Activated naive CD8-positive, alpha-beta T cell treated with anti-CD3 and anti-CD28 coated beads for 36 hours (primary cell): ENCODE results near the gene MPP4. TPM values are rescaled to one million over a fixed set of nuclear protein-coding genes. Genes with fewer than 3 reads are reported as not detected.
A peak's percentile ranks its signal among the peaks of the same experiment; 100 is the strongest.
"Not testable (repeated sequence)": the region's sequence is repeated elsewhere in the genome, so short reads cannot be mapped to it uniquely, and the experiment has no call there.

Experiments used
- DNase-seq: peaks from one replicate; pipeline ENCODE4 v3.0.0; 2021
- H3K27ac Mint-ChIP-seq: one replicate; pipeline ENCODE4 v1.8.0; 2022; ENCODE audit warnings: mild to moderate bottlenecking, moderate library complexity, mixed read lengths
- H3K27me3 Mint-ChIP-seq: one replicate; pipeline ENCODE4 v1.8.0; 2022; ENCODE audit warnings: mild to moderate bottlenecking, mixed read lengths
- H3K36me3 Mint-ChIP-seq: one replicate; pipeline ENCODE4 v1.8.0; 2021; ENCODE audit warnings: mild to moderate bottlenecking, mixed read lengths
- H3K4me1 Mint-ChIP-seq: one replicate; pipeline ENCODE4 v1.8.0; 2021; ENCODE audit warnings: mixed read lengths
- H3K4me3 Mint-ChIP-seq: one replicate; pipeline ENCODE4 v1.8.0; 2022; ENCODE audit warnings: mild to moderate bottlenecking, moderate library complexity, mixed read lengths
- H3K9me3 Mint-ChIP-seq: one replicate; pipeline ENCODE4 v1.8.0; 2022; ENCODE audit warnings: mixed read lengths
- total RNA-seq, 2 experiments: library from RNA; stranded (reverse); gene quantifications; one replicate each; pipeline ENCODE4 v1.2.3, GENCODE V29; 2021

The MPP4 gene
- total RNA-seq, 2 experiments from 2014 or later, result not detected

GRCh38 chr2:201696151-201696659 is 2.2 kb downstream of the MPP4 start:
- no peak for DNase-seq
- Mint-ChIP-seq H3K9me3 (no peaks in the 10 kb centered on the region), H3K36me3 (peaks cover 5% of the 10 kb centered on the region), H3K4me3 (no peak overlapping the region), H3K27ac (no peak overlapping the region), H3K4me1 (no peaks in the 10 kb centered on the region), H3K27me3 (peaks cover 4% of the 10 kb centered on the region)

- H3K4me3 Mint-ChIP-seq, result no peak overlapping the region
- no peak overlapping the region for H3K27ac Mint-ChIP-seq
- peaks cover 4% of the 10 kb centered on the region for H3K27me3 Mint-ChIP-seq
- no peaks in the 10 kb centered on the region for H3K9me3 Mint-ChIP-seq
- no peaks in the 10 kb centered on the region for H3K4me1 Mint-ChIP-seq
- no peak for DNase-seq
- no peaks in the 10 kb centered on the region for H3K36me3 Mint-ChIP-seq
These were observed 13.3 kb downstream of the MPP4 start for GRCh38 chr2:201685156-201685555.

GRCh38 chr2:201680743-201681142 is 17.7 kb downstream of the MPP4 start:
- H3K4me3 Mint-ChIP-seq, result no peak overlapping the region
- no peak overlapping the region for H3K27ac Mint-ChIP-seq
- H3K9me3 Mint-ChIP-seq, result no peaks in the 10 kb centered on the region
- H3K27me3 Mint-ChIP-seq, result peaks cover 4% of the 10 kb centered on the region
- peak; percentile 3 for DNase-seq
- no peaks in the 10 kb centered on the region for H3K4me1 Mint-ChIP-seq
- no peaks in the 10 kb centered on the region for H3K36me3 Mint-ChIP-seq

GRCh38 chr2:201678401-201678800 is 20.0 kb downstream of the MPP4 start:
- Mint-ChIP-seq H3K36me3 (no peaks in the 10 kb centered on the region), H3K9me3 (no peaks in the 10 kb centered on the region), H3K4me1 (no peaks in the 10 kb centered on the region), H3K27me3 (peaks cover 4% of the 10 kb centered on the region), H3K4me3 (no peak overlapping the region), H3K27ac (no peak overlapping the region)
- DNase-seq, result no peak

GRCh38 chr2:201675454-201675853 is 23.0 kb downstream of the MPP4 start:
- Mint-ChIP-seq H3K4me3 (no peak overlapping the region), H3K27me3 (no peaks in the 10 kb centered on the region), H3K36me3 (no peaks in the 10 kb centered on the region), H3K9me3 (no peaks in the 10 kb centered on the region), H3K4me1 (no peaks in the 10 kb centered on the region), H3K27ac (no peak overlapping the region)
- DNase-seq, result no peak

GRCh38 chr2:201674794-201675193 is 23.6 kb downstream of the MPP4 start:
- H3K27ac Mint-ChIP-seq, result no peak overlapping the region
- no peaks in the 10 kb centered on the region for H3K36me3 Mint-ChIP-seq
- no peaks in the 10 kb centered on the region for H3K27me3 Mint-ChIP-seq
- H3K4me3 Mint-ChIP-seq, result no peak overlapping the region
- H3K9me3 Mint-ChIP-seq, result no peaks in the 10 kb centered on the region
- H3K4me1 Mint-ChIP-seq, result no peaks in the 10 kb centered on the region
- DNase-seq, result no peak

GRCh38 chr2:201674298-201674697 is 24.1 kb downstream of the MPP4 start:
- H3K9me3 Mint-ChIP-seq, result no peaks in the 10 kb centered on the region
- no peaks in the 10 kb centered on the region for H3K36me3 Mint-ChIP-seq
- H3K4me3 Mint-ChIP-seq, result no peak overlapping the region

GRCh38 chr2:201673546-201673945 is 24.9 kb downstream of the MPP4 start:
- H3K4me1 Mint-ChIP-seq, result no peaks in the 10 kb centered on the region
- H3K36me3 Mint-ChIP-seq, result no peaks in the 10 kb centered on the region
- no peaks in the 10 kb centered on the region for H3K9me3 Mint-ChIP-seq
- H3K27me3 Mint-ChIP-seq, result no peaks in the 10 kb centered on the region
- H3K4me3 Mint-ChIP-seq, result no peak overlapping the region
- no peak overlapping the region for H3K27ac Mint-ChIP-seq
- DNase-seq, result no peak

More at GRCh38 chr2:201674298-201674697, 24.1 kb downstream of the MPP4 start:
- Mint-ChIP-seq H3K27me3 (no peaks in the 10 kb centered on the region), H3K27ac (no peak overlapping the region), H3K4me1 (no peaks in the 10 kb centered on the region)
- DNase-seq, result no peak

- H3K27me3 Mint-ChIP-seq, H3K27ac Mint-ChIP-seq, H3K9me3 Mint-ChIP-seq, H3K36me3 Mint-ChIP-seq, H3K4me1 Mint-ChIP-seq, DNase-seq, H3K4me3 Mint-ChIP-seq: not testable (repeated sequence)
These were observed 27.2 kb downstream of the MPP4 start for GRCh38 chr2:201671205-201671604.

- H3K4me1 Mint-ChIP-seq, result no peaks in the 10 kb centered on the region
- DNase-seq, result no peak
- no peak overlapping the region for H3K27ac Mint-ChIP-seq
- H3K36me3 Mint-ChIP-seq, result no peaks in the 10 kb centered on the region
- no peaks in the 10 kb centered on the region for H3K27me3 Mint-ChIP-seq
- no peaks in the 10 kb centered on the region for H3K9me3 Mint-ChIP-seq
- no peak overlapping the region for H3K4me3 Mint-ChIP-seq
These were observed 28.6 kb downstream of the MPP4 start for GRCh38 chr2:201669865-201670264.

- no peaks in the 10 kb centered on the region for H3K9me3 Mint-ChIP-seq
These were observed 30.0 kb downstream of the MPP4 start for GRCh38 chr2:201668402-201668910.

GRCh38 chr2:201664334-201664733 is 34.1 kb downstream of the MPP4 start:
- Mint-ChIP-seq H3K27me3 (no peaks in the 10 kb centered on the region), H3K4me1 (no peaks in the 10 kb centered on the region), H3K36me3 (no peaks in the 10 kb centered on the region), H3K9me3 (no peaks in the 10 kb centered on the region), H3K4me3 (no peak overlapping the region), H3K27ac (no peak overlapping the region)
- no peak for DNase-seq

More at GRCh38 chr2:201668402-201668910, 30.0 kb downstream of the MPP4 start:
- no peak overlapping the region for H3K27ac Mint-ChIP-seq
- DNase-seq, result no peak
- H3K4me3 Mint-ChIP-seq, result no peak overlapping the region
- H3K27me3 Mint-ChIP-seq, result no peaks in the 10 kb centered on the region
- H3K36me3 Mint-ChIP-seq, result no peaks in the 10 kb centered on the region
- H3K4me1 Mint-ChIP-seq, result no peaks in the 10 kb centered on the region

GRCh38 chr2:201661366-201661765 is 37.1 kb downstream of the MPP4 start:
- H3K36me3 Mint-ChIP-seq, result no peaks in the 10 kb centered on the region
- H3K27me3 Mint-ChIP-seq, result no peaks in the 10 kb centered on the region
- no peak overlapping the region for H3K27ac Mint-ChIP-seq
- no peaks in the 10 kb centered on the region for H3K9me3 Mint-ChIP-seq
- no peaks in the 10 kb centered on the region for H3K4me1 Mint-ChIP-seq
- DNase-seq, result no peak
- no peak overlapping the region for H3K4me3 Mint-ChIP-seq

GRCh38 chr2:201660293-201660895 is 38.0 kb downstream of the MPP4 start:
- Mint-ChIP-seq H3K27me3 (no peaks in the 10 kb centered on the region), H3K36me3 (no peaks in the 10 kb centered on the region), H3K4me1 (no peaks in the 10 kb centered on the region), H3K4me3 (no peak overlapping the region), H3K27ac (no peak overlapping the region), H3K9me3 (no peaks in the 10 kb centered on the region)
- no peak for DNase-seq

- DNase-seq, result no peak
- Mint-ChIP-seq H3K4me1 (peaks cover 6% of the 10 kb centered on the region), H3K27ac (no peak overlapping the region)
These were observed 41.7 kb downstream of the MPP4 start for GRCh38 chr2:201656740-201657139.

GRCh38 chr2:201656102-201656501 is 42.3 kb downstream of the MPP4 start:
- Mint-ChIP-seq H3K9me3 (no peaks in the 10 kb centered on the region), H3K27me3 (peaks cover 12% of the 10 kb centered on the region), H3K27ac (no peak overlapping the region), H3K36me3 (no peaks in the 10 kb centered on the region), H3K4me1 (peaks cover 6% of the 10 kb centered on the region), H3K4me3 (no peak overlapping the region)
- DNase-seq, result no peak

More at GRCh38 chr2:201656740-201657139, 41.7 kb downstream of the MPP4 start:
- Mint-ChIP-seq H3K9me3 (no peaks in the 10 kb centered on the region), H3K36me3 (no peaks in the 10 kb centered on the region), H3K27me3 (peaks cover 10% of the 10 kb centered on the region), H3K4me3 (no peak overlapping the region)
